NCI-H460 (cell line): ENCODE data around the gene VWA5B1. TPM values are rescaled to one million over a fixed set of nuclear protein-coding genes. Genes with fewer than 3 reads are reported as not detected.

ENCODE experiments used
- DNase-seq: peaks from one replicate; pipeline ENCODE4 v3.0.0-alpha.2; 2016; ENCODE audit warnings: low read depth; ENCODE audit errors: extremely low read depth
- total RNA-seq: library from RNA; depleted of rRNA; stranded (reverse); fragments of >200 nt; shearing (Covaris generic); gene quantifications from 2 replicates; pipeline ENCODE4 v1.2.3, GENCODE V29; 2014

VWA5B1 gene
- total RNA-seq, 1 experiment from 2014 or later = not detected

- no peak for DNase-seq
These were observed 30.9 kb downstream of the VWA5B1 start for GRCh38 chr1:20321573-20321972.

DNA sequence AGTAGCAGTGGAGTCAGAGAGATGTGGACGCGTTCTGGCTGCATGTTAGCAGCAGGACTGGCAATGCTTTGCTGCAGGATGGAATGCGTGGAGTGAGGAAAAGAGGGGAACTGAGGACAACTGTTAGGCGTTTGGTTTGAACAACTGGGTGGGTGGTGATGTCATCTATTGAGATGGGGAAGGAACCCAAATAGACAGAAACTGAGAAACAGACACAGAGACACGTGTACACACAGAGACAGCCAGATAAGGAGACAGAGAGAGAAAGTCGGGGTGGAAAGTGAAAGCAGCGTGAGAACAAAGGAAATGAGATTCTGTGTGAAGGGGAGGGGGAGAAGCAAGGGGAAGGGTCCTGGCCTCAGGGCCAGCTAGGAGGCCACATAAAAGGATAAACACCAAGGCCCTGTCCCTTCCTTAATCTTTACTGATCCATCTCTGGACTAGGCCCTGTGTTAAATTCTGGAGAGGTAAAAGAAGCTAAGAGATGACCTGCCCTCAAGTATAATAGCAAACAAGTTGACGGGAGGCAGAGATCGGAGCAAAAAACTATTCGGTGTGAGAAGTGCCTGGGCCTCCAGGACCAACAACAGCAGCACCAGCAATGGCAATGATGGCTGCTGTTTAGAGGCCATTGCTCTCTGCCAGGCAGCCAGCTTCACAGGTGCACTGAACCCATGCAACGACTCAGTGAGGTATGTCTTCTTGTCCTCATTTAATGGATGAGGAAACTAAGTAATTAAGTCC, 31.6 kb downstream of the VWA5B1 start:
- no peak for DNase-seq

DNA sequence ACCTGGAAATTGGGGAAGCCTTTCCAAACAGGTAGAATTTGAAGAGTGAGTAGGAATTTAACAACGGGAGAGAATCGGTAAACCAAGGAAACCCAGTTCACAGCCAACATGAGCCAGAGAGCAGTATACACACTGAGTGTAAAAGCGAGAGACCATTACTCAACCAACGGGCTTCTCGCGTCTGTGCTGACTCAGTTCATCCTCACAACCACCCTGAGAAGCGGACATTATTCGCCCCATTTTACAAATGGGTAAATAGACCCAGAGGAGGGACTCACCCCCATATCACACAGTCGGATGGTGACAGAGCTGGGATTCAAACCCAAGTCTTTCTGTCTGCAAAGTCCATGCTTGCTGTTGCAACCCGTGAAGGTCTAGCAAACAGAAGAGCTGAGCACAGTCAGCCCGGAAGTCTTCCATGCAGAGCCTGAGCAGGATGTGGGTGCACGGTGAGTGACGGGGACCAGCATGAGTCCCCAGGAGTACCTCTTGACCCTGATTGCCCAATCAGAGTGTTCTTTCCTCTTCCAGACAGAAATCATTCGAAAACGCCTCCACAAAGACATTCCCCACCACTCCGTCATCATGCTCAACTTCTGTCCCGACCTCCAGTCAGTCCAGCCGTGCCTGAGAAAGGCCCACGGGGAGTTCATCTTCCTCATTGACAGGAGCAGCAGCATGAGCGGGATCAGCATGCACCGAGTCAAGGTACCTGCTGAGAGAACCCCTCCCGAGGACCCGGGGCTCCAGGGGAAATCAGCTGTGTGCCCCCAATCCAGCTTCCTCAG, 32.3 kb downstream of the VWA5B1 start:
- no peak for DNase-seq

GRCh38 chr1:20323613-20323920, 32.9 kb downstream of the VWA5B1 start:
- DNase-seq = no peak

DNA sequence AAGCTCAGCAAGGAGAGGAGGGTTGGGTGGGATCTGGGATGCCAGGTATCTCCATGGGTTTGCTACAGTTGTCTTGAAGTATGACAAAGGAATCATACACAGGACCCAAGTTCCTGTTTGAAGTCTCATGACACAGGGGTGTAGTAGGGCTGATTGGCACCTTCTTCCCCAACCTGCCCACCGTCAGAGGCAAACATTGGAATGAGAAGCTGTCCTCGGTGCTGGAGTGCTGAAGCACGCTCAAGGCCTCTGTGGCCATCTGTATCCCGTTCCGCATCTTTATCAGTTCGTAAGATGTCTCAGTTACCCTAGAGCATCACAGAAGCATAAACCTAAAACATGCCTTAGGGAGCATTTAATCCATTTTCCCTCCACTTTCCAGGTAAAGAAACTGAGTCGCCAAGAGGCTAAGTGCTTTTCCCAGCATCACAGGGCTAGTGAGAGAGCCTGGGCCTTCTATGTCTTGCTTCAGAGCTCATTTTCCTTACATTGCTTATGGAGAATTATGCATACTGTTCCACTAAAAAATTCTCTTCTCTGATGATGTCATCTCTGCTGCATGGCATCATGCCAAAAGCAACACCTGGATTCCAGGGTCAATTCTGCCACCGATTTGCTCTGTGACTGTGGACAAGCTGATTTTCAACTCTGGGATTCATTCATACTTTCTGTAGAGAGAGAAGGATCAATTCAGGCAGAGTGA, 34.2 kb downstream of the VWA5B1 start:
- no peak for DNase-seq

DNA sequence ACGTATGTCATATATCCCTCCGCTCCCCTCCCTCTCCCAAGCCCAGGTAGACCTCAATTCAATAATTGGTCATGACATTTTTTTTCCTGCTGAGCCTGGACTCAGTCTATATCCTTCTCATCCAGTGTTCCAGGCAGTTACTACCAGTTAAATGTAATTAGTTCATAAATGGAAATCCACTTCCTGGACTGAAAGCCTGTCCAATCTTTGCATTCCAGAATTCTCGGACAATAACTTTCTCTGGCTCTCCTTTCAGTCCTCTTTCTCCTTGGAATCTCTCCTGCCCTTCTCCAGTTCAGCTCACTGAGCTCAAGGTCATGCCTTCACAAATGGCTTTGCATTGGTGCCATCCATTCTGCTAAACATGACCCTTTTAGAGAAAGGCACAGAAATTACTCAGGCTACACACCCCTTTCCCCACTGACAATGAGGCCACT, 34.8 kb downstream of the VWA5B1 start:
- no peak for DNase-seq

DNA sequence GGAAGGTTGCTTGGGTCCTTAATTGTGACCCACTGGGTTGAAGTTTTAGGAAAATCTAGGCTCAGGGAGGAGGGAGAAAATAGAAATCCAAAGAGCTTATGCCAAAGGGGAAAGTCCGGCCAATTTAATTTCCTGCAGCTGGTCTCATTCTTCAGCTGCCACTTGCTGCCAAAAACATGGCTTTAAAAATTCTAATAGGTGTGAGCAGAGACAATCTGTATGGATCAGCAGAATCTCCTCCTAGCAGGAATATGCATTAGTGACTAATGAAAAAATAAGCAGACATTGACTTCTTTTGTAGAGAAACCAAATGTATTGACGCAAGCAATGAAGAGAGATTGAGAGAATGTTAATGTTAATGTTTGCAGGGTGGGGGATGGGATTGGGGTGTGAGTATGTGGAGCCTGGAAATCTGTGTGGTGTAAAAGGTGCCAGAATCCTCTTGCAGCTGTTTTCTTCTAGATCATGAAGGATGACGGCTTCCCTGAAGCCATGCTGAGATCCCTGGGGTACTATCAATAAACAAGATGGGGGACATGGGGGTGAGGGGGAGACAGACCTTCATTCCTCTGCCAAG, 35.3 kb downstream of the VWA5B1 start:
- DNase-seq = no peak

GRCh38 chr1:20327467-20327866, 36.8 kb downstream of the VWA5B1 start:
- no peak for DNase-seq

DNA sequence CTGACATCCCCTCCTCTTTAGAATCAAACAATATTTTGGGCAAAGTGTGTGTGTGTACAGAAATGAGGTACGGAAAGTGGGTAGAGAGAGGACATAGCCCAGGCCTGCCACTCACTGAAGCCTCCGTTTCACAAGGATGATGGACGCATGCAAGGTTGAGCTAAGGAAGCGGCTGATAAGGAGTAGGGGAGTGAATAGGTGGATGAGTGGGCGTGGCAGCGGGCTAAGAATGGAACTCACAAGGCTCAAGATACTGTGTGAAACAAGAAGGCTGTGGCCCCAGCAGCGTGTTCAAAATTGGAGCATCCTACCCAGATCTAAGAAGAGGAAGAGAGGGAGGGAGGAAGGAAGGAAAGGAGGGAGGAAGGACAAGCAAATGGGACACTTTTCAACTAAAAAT, 37.5 kb downstream of the VWA5B1 start:
- no peak for DNase-seq

DNA sequence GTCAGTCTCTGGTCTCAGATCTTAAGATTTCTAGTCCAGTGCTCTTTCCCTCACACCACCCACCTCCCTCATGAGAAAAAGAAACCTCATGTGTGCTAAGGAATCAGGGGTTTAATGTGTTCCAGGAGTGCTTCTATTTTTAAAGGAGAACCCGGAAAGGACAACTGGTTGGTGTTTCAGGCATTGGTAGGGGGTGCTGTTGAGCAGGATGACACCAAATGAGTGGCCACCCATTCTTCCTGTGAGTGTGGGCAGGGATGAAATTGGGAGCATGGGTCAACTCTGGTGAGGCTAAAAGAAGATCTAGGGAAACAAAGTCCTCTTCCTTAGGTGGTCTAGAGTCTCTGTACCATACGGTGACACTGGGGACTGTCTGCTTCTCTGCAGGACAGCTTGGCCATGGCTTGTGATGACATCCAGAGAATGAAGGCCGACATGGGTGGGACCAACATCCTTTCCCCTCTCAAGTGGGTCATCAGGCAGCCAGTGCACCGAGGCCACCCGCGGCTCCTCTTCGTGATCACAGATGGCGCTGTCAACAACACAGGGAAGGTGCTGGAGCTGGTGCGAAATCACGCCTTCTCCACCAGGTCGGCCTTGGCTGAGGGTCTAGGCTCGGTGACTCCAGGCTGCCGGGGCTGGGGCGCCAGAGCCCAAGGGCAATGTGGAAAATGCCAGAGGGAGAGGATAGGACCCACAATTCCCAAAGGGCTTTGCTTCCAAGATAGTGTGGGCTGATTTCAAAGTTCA, 39.3 kb downstream of the VWA5B1 start:
- no peak for DNase-seq

DNA sequence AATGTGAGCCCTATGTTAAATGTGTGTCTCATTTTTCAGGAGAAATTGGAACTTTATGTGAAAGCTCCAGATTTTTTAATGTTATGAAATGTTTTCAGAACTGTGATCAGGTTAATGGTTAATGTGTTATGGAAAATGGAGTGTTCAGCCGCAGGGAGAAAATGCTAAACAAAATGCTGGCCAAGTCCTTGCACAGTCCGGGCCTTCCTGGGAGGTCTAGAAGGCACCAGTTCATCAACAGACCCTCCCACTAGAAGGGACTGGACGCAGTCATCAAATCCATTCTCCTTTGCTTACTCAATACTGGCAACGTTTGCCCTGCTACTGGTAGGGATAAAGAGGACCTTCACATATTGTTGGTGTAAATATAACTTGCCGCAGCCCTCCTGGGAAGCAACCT, 43.4 kb downstream of the VWA5B1 start:
- no peak for DNase-seq

GRCh38 chr1:20336105-20336605, 45.5 kb downstream of the VWA5B1 start:
- DNase-seq = no peak

- no peak for DNase-seq
These were observed 46.9 kb downstream of the VWA5B1 start for GRCh38 chr1:20337581-20337980.

- DNase-seq = no peak
These were observed 49.3 kb downstream of the VWA5B1 start for GRCh38 chr1:20339811-20340457.

GRCh38 chr1:20342294-20343148, 51.8 kb downstream of the VWA5B1 start:
- DNase-seq = no peak

DNA sequence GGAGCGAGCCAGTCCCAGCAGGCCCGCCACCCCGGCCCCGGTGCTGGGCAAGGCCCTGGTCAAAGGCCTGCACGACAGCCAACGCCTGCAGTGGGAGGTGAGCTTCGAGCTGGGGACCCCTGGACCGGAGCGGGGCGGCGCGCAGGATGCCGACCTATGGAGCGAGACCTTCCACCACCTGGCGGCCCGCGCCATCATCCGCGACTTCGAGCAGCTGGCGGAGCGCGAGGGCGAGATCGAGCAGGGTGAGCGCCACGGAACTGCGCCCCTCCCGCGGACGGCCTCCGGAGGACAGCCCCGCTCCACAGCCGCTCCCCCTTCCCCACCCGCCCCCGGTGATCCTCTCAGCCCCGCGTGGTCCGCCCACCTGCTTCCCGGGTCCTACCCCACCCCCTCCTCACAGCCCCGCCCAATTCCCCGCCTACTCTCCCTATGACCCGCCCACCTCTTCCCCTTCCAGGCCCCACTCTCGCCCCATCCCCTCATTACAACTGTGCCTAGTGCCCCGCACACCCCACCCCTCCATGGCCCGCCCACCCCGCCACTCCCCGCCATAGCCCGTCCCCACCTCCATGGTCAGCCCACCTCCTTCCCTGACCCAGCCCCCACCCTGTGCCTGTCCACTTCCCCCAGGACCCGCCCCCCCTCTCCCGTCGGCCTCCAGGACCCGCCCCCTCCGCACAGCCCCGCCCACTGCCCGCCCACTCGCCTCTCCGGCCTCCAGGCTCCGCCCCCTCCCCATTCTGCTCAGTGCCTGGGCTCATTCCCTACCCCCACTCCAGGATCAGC, 52.7 kb downstream of the VWA5B1 start:
- no peak for DNase-seq

DNA sequence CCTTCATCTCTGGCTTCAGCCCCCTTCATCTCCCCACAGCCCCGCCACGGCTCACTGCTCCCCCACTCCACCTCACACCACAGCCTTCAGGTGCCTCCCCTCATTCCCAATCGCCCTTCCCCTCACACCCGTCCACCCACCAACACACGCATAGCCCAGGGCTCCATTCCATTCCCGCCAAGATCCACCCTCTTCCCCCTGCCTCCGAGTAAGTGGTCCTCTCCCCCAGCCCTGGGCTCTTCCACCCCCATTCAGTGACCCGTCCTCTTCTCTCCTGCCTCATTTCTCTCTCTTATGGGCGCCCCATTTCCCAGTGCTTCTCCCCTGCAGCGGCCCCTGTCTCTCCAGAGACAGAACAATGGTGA, 53.2 kb downstream of the VWA5B1 start:
- no peak for DNase-seq

DNA sequence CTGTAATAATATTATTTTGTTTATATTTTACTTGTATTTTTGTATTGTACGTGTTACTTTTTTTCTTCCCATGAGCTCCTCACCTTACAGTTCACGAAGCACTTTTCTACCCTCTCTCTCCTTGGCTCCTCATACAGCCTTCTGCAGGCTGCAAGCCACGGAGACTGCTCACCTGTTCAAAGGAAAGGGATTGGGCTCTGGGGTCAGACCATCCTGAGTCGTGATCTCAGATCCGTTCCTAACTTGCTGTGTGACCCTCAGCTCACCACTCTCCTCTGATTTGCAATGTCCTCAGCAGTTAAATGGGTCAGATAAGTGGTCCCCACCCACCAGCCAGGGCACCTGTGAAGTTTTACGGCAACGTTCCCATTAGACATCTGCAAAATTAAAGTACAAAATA, 54.1 kb downstream of the VWA5B1 start:
- no peak for DNase-seq
